Measurements from ENCODE around the gene PYROXD2.
"Not testable (repeated sequence)": the region's sequence is repeated elsewhere in the genome, so short reads cannot be mapped to it uniquely, and the experiment has no call there.

The PYROXD2 gene

GRCh38 chr10:98389398-98389797 is 25.6 kb downstream of the PYROXD2 start:
- DNase-seq = no peak

GRCh38 chr10:98388101-98388655 is 26.8 kb downstream of the PYROXD2 start:
- no peak for DNase-seq

GRCh38 chr10:98384531-98385133 is 30.4 kb downstream of the PYROXD2 start:
- DNase-seq = no peak

- DNase-seq = no peak
These were observed 31.1 kb downstream of the PYROXD2 start for GRCh38 chr10:98383869-98384268.

DNA sequence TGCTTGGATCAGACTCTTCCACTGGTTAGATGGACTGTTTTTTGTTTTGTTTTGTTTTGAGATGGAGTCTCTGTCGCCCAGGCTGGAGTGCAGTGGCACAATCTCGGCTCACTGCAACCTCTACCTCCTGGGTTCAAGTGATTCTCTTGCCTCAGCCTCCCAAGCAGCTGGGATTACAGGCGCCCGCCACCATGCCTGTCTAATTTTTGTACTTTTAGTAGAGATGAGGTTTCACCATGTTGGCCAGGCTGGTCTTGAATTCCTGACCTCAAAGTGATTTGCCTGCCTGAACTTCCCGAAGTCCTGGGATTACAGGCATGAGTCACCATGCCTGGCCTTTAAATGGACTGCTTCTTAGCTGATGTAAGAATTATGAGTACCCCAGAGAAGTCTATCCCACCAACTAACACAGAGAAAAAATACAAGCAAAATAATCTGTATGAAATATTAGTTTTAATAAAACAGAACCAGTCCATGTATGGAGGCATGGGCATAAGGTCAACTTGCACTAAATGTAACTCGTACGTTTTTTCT is 31.8 kb downstream of the PYROXD2 start:
- DNase-seq = not testable (repeated sequence)

- no peak for DNase-seq
These were observed 32.3 kb downstream of the PYROXD2 start for GRCh38 chr10:98382691-98383101.

DNA sequence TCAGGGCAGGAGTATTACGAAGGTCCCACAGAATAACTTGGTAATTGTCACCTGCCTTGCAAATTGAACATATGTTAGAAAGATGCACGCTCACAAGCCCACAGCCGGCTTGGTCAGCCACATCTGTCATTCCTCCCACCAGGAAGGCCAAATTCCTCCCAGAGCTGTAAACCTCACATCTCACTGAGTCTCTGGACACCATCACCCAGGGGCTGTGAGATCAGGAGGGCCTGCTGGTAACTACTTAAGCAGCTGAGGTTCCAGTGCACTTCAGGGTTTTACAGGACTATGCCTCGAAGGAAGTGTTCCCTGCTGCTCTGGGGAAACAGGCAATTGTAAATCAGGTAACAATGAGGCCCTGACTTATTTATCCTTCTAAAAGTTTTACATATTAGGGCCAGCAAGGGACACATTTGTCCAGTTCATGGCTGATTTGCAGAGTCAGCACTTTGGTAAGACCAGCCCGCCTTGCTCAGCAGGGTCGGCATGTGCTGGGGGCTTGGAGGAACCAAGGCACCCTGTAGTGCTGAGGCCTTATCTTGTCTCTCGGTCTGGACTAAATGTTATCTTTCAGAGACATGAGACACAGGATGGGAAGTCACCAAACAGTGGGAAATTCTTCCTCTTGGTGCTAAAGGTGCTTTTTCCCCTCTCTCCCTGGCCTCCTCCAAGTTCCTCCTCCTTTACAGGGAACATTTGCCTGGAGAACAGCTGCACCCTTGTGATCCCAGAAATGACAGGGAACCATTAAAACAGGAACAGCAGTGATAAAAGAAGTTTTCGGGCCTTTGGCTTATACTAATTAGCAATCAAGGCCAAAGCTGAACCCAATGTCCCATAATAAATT is 34.3 kb downstream of the PYROXD2 start:
- no peak for DNase-seq

DNA sequence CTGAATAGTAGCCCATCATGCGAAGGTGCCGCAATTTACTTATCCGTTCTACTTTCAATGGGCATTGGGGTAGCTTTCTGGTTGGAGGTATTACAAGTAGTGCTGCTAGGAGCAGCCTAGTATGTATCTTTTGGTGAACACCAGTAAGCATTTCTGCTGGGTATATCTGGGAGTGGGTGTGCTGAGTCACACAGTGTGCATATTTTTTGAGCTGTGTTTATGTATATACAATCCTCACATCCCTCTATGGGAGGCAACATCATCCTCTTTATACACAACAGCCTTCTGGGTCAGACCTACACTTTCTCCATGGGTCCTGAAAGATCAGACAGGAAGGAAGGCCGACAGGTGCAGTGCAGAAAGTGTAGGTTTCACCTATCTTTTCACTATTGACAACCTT is 36.3 kb downstream of the PYROXD2 start:
- DNase-seq = no peak

- no peak for DNase-seq
These were observed 37.4 kb downstream of the PYROXD2 start for GRCh38 chr10:98377536-98377935.

GRCh38 chr10:98377001-98377400 is 38.0 kb downstream of the PYROXD2 start:
- no peak for DNase-seq

GRCh38 chr10:98376485-98376884 is 38.5 kb downstream of the PYROXD2 start:
- peak; percentile 76 for DNase-seq

DNA sequence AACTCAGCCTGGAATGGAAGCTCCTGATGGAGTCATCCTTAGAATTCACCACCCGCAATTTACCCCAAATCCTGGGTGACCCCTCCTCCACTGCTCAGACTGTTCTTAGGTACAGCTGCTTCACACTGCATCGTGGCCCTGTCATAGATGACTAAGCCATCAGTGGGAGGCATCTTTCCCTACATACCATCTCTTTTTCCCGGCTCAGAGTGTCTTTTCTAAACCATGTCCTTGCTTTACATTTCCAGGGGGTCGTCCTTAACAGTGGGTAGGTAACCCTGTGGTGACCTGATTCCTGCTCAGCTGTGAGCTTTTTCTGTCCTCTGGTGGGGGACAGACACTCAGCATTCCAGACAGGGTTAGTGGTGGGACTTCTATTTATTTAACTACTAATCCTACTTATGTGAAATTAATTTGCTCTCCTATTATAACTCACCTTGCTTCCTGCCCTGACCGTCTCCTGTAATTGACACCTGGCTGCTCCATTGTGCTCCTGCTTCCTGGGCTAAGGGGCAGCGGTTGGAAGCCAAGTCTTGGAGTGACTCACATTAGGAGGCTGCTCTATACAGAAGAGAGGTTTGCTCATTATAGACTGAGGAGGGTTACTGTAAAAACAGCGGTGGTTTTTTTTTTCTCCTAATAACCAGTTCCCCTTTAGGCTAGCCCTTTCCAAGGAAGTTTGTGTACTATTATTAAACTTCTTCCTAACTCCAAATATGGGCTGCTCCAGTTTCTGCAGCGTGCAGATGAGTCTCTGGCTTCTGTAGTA is 40.6 kb downstream of the PYROXD2 start:
- peak; percentile 43 for DNase-seq

- no peak for DNase-seq
These were observed 41.5 kb downstream of the PYROXD2 start for GRCh38 chr10:98373260-98374040.

- peak; percentile 43 for DNase-seq
These were observed 43.9 kb downstream of the PYROXD2 start for GRCh38 chr10:98370831-98371820.

GRCh38 chr10:98369801-98370200 is 45.2 kb downstream of the PYROXD2 start:
- DNase-seq = no peak

GRCh38 chr10:98368644-98369043 is 46.3 kb downstream of the PYROXD2 start:
- DNase-seq = no peak

- DNase-seq = no peak
These were observed 47.2 kb downstream of the PYROXD2 start for GRCh38 chr10:98367604-98368451.

GRCh38 chr10:98366062-98366530 is 48.9 kb downstream of the PYROXD2 start:
- no peak for DNase-seq

DNA sequence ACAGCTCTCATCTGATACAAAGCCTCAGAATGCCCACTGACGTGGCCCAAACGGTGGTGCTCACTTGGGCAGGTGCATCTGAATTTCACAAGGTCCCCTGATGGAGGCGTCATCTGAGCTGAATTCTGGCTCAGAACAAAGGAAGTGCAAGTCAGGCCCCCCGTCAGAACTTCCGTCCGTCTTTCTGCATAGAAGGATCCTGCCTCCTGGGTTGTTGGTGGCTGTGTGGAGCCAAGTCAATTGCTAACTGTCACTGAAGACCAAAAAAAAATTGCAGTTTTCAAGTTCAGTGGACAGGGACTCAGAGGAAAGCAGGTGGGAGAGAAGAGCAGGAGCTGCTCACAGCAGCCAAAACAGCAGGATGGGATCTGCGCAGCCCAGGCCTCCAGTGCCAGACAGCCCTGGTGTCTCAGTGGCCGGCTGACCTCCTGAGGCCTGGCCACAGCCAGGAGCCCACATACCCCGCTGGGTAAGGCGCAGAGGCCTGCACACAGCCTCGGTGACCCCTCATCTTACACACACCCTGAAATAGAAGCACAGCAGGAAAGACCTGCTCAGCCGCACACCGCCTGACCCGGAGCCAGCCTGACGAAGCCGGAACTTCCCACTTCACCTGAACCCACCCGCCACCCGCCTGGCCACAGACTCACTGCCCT is 49.4 kb downstream of the PYROXD2 start:
- no peak for DNase-seq
